Sigmoid colon (tissue), 7 donors: ENCODE results near the gene PTPRE. TPM values are rescaled to one million over a fixed set of nuclear protein-coding genes. Genes with fewer than 3 reads are reported as not detected.
"Not testable (repeated sequence)": the region's sequence is repeated elsewhere in the genome, so short reads cannot be mapped to it uniquely, and the experiment has no call there.

Experiments
- DNase-seq: peaks from one replicate; pipeline ENCODE4 v3.0.0-alpha.2; 2019
- H3K27ac ChIP-seq, 4 donors: fragments of 200-600 bp; sonication (generic); one replicate each; pipeline ENCODE4 v1.5.1; 2016 to 2019; ENCODE audit warnings: mild to moderate bottlenecking in 1 of 4
- H3K27me3 ChIP-seq, 3 donors: fragments of 200-600 bp; sonication (generic); one replicate each; pipeline ENCODE4 v1.5.1; 2019; ENCODE audit warnings: mild to moderate bottlenecking in 1 of 3
- H3K36me3 ChIP-seq, 4 donors: fragments of 200-600 bp; sonication (generic); one replicate each; pipeline ENCODE4 v1.5.1; 2016 to 2019
- H3K4me1 ChIP-seq, 4 donors: fragments of 200-600 bp; sonication (generic); one replicate each; pipeline ENCODE4 v1.5.1; 2017 to 2019
- H3K4me3 ChIP-seq, 4 donors: fragments of 200-600 bp; sonication (generic); one replicate each; pipeline ENCODE4 v1.5.1; 2017 to 2019; ENCODE audit warnings: mild to moderate bottlenecking in 2 of 4, moderate library complexity in 1 of 4
- H3K9me3 ChIP-seq, 4 donors: fragments of 200-600 bp in 3 of 4; sonication (generic) in 3 of 4; one replicate each; pipeline versions ENCODE4 v1.5.1 to v1.6.1; 2013 to 2019
- EP300 ChIP-seq, 4 donors: sonication (generic); formaldehyde crosslinking; IDR thresholded peaks; one replicate each; pipeline ENCODE4 v1.6.1; 2017; ENCODE audit warnings: antibody characterized with exemption in 4 of 4
- POLR2A ChIP-seq, 2 donors: fragments of 450-650 bp; IDR thresholded peaks; one replicate each; pipeline ENCODE4 v1.6.1; 2016; ENCODE audit warnings: antibody characterized with exemption in 2 of 2, mild to moderate bottlenecking in 2 of 2, moderate library complexity in 2 of 2
- POLR2AphosphoS5 ChIP-seq, 4 donors: sonication (generic); formaldehyde crosslinking; IDR thresholded peaks; one replicate each; pipeline ENCODE4 v1.6.1; 2017; ENCODE audit warnings: antibody characterized with exemption in 4 of 4
- WGBS, 2 donors: extraction: QIAGEN DNeasy Blood & Tissue Kit; methylation state at CpG; one replicate each; pipeline ENCODE4 v1.1.7; 2013; 5-methylcytosine and 5-hydroxymethylcytosine counted together
- intact Hi-C: fragments of 100-400 bp; cut with DNase I; formaldehyde crosslinking; loops from one replicate; pipeline ENCODE4 v1.15.1; 2023
- polyA plus RNA-seq, 3 donors: library from polyadenylated mRNA; stranded (reverse); fragments of 200-250 nt; gene quantifications; one replicate each; pipeline ENCODE4 v1.2.3, GENCODE V29; 2013
- total RNA-seq, 4 donors: library from RNA; depleted of rRNA; stranded (reverse); fragments of >200 nt; gene quantifications; one replicate each; pipeline ENCODE4 v1.1.0, GENCODE V29; 2016
- TF ChIP-seq, protein P1 (sequence below), 4 experiments: fragments of 450-650 bp in 3 of 4; fragments of 200-600 bp in 1 of 4; IDR thresholded peaks; one replicate each; pipeline ENCODE4 v1.5.1; 2016 to 2019; ENCODE audit warnings: antibody characterized with exemption in 4 of 4, mild to moderate bottlenecking in 3 of 4, moderate library complexity in 2 of 4
- donor health status: healthy with polysubstance abuse.
- donor health status: Bipolar disorder and iron deficiency.
- donor health status: healthy.

Gene PTPRE
- total and polyA plus RNA-seq, 7 donors: 4.2 to 17.9 (median 11.9) TPM

DNA sequence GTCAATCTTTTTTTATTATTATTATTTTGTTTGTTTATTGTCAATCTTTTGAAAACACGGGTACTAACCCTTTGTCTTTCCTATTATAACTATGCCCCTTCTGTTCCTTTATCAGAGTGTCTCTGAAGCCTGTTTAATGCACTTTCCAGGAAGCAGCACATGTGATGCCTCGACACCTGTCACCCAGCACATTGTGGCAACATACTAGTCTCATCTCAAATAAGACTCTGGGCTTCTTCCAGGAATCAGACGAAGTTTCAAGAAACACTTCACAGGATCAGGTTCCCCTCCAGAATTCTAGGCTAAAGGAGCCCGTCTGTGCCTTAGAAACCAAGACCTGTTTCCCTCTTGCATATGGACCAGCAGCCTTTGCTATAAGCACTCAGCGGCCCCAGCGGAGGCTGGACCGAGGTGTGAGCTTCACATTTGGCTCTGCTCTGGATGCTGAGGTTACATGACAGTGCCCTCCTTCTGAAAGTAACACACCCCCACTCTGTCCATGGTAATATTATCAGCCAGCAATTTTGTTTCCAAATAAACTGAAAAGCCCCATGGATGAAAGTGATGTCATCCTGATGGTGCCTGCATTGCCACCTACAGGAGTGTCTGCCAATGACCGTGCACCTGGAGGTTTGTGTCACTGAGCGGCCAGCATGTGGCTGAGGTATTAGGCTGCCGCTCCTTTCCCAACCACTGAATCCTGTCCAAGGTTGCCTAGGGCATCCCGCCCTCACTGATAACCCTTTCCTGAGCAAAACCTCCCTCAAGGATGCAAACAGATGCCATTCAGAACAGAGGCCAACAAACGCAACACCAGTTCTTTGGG lies 181.2 kb downstream of the PTPRE start:
- intact Hi-C loops: no loop called here
- DNase-seq: no peak

DNA sequence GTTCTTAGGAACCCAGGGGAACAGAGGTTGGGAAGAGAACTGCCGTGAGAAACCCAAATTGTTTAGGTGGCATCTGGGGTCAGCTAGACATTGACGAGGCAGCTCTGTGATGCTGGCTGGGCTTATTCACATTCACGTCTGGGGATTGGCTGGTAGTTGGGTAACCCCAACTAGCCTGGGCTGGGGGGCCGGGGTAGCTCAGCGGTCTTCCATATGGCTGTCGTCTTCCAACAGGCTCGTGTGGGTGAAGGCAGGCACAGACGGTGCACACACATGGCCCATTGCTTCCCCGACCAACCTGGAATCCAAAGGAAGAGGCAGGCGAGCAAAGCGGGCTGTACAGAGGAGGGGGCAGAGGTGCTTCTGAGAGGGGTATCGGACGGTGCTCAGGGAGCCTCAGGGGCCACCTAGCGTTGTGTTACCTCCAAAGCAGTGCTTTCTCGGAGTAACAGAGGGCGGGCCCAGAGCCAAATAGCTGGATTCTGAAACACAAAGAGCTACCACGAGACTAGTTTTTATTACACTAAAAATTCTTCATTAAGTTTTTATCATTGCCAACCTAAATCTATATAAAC lies 184.8 kb downstream of the PTPRE start:
- no peak for TF ChIP-seq POLR2A (IDR thresholded peaks at IDR 0.05)
- TF ChIP-seq EP300 (IDR thresholded peaks at IDR 0.05): no peak
- TF ChIP-seq, protein P1, sequence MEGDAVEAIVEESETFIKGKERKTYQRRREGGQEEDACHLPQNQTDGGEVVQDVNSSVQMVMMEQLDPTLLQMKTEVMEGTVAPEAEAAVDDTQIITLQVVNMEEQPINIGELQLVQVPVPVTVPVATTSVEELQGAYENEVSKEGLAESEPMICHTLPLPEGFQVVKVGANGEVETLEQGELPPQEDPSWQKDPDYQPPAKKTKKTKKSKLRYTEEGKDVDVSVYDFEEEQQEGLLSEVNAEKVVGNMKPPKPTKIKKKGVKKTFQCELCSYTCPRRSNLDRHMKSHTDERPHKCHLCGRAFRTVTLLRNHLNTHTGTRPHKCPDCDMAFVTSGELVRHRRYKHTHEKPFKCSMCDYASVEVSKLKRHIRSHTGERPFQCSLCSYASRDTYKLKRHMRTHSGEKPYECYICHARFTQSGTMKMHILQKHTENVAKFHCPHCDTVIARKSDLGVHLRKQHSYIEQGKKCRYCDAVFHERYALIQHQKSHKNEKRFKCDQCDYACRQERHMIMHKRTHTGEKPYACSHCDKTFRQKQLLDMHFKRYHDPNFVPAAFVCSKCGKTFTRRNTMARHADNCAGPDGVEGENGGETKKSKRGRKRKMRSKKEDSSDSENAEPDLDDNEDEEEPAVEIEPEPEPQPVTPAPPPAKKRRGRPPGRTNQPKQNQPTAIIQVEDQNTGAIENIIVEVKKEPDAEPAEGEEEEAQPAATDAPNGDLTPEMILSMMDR (IDR thresholded peaks at IDR 0.05): no peak
- TF ChIP-seq POLR2AphosphoS5 (IDR thresholded peaks at IDR 0.05): no peak
- H3K9me3 ChIP-seq: no peaks in the 10 kb centered on the region
- no peaks in the 10 kb centered on the region for H3K4me1 ChIP-seq
- WGBS, 2 donors: 83 to 86% methylated on average over 17 of the region's 17 CpGs
- H3K27me3 ChIP-seq: no peaks in the 10 kb centered on the region
- no peak for DNase-seq
- no peak overlapping the region for H3K27ac ChIP-seq
- no peak overlapping the region for H3K4me3 ChIP-seq
- H3K36me3 ChIP-seq: no peaks in the 10 kb centered on the region
- intact Hi-C loops: no loop called here

More for the DNA sequence above, 181.2 kb downstream of the PTPRE start:
- TF ChIP-seq EP300 (IDR thresholded peaks at IDR 0.05) (no peak), POLR2AphosphoS5 (IDR thresholded peaks at IDR 0.05) (no peak), POLR2A (IDR thresholded peaks at IDR 0.05) (no peak)
- TF ChIP-seq, protein P1 (IDR thresholded peaks at IDR 0.05): no peak
- no peaks in the 10 kb centered on the region for H3K27me3 ChIP-seq
- H3K4me3 ChIP-seq: no peak overlapping the region
- H3K27ac ChIP-seq: no peak overlapping the region
- WGBS, 2 donors: 44 to 59% methylated on average over 12 of the region's 12 CpGs
- H3K36me3 ChIP-seq: no peaks in the 10 kb centered on the region
- H3K9me3 ChIP-seq: no peaks in the 10 kb centered on the region
- H3K4me1 ChIP-seq: no peaks in the 10 kb centered on the region

DNA sequence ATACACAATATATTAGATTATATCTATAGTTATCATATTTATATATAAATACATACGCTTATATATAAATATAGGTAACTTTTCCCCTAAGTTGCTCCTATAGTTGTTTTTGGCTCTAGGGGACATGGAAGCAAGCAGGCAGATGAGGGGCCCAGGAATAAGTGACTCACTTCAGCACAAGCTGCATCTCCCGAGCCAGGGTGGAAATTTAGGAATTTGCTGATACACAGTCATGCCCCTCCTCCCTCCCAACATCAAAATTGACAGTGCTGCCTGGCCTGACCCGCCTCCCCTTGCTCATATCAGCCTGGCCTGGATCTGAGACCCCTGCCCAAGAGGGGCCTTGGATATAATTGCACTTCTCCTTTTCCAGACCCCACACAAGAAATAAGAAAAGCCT lies 185.6 kb downstream of the PTPRE start:
- Histone ChIP-seq H3K4me1 (no peaks in the 10 kb centered on the region), H3K27ac (no peak overlapping the region), H3K36me3 (no peaks in the 10 kb centered on the region), H3K27me3 (no peaks in the 10 kb centered on the region), H3K9me3 (no peaks in the 10 kb centered on the region), H3K4me3 (no peak overlapping the region)
- DNase-seq: no peak
- intact Hi-C loops: no loop called here
- WGBS, 2 donors: 87 to 88% methylated on average over 3 of the region's 3 CpGs
- TF ChIP-seq POLR2A (IDR thresholded peaks at IDR 0.05) (no peak), POLR2AphosphoS5 (IDR thresholded peaks at IDR 0.05) (no peak), EP300 (IDR thresholded peaks at IDR 0.05) (no peak)
- TF ChIP-seq, protein P1 (IDR thresholded peaks at IDR 0.05): no peak

DNA sequence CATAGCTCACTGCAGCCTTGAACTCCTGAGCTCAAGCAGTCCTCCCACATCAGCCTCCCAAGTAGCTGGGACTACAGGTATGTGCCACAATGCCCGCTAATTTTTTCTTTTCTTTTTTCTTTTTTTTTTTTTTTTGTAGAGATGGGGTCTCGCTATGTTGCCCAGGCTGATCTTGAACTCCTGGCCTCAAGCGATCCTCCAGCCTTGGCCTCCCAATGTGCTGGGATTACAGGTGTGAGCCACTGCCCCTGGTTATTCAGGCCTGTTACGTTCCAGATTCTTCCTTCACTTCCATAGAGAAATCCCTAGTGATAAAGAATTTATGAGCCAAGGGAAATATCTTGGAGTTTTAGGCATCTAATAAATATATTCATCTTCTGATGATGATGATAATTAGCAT lies 187.7 kb downstream of the PTPRE start:
- 89 to 98% methylated on average over 4 of the region's 4 CpGs for WGBS, 2 donors

DNA sequence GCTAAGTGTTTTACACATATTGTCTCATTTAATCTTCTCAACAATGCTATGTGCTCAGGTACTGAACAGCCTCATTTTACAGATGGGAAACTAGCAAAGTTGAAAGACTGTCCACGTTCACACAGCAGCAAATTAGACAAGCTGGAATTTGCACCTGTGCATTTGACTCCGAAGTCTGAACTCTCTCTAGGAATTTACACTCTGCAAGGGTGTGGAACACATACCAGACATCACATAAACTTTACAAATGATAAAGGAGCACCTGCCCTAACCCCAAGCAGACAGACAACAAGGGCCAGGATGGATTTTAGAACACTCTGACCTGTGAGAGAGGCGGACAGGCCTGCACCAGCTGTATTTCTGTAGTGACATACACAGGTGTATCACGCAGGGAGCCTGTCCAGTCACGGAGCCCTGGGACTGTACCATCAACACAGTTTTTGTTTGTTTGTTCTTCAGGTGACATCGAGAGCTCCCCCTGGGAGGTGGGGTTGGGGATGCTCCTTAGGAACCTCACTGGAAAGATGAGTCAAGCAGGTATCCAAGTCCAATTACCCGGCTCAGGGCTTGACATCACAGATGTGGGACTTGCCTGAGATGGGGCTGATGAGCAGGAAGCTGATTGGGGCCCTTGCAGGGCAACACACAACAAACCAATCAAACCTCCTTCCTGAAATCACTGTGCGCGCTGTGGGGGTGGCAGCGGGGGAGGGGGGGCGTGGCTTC lies 188.3 kb downstream of the PTPRE start:
- Histone ChIP-seq H3K27me3 (no peaks in the 10 kb centered on the region), H3K36me3 (no peaks in the 10 kb centered on the region), H3K4me3 (no peak overlapping the region), H3K27ac (no peak overlapping the region), H3K4me1 (no peaks in the 10 kb centered on the region), H3K9me3 (no peaks in the 10 kb centered on the region)
- WGBS, 2 donors: 23 to 58% methylated on average over 11 of the region's 11 CpGs
- TF ChIP-seq EP300 (IDR thresholded peaks at IDR 0.05) (no peak), POLR2AphosphoS5 (IDR thresholded peaks at IDR 0.05) (no peak), POLR2A (IDR thresholded peaks at IDR 0.05) (no peak)
- TF ChIP-seq, protein P1 (IDR thresholded peaks at IDR 0.05): no peak
- intact Hi-C loops: no loop called here
- DNase-seq: no peak

More for the DNA sequence above, 187.7 kb downstream of the PTPRE start:
- intact Hi-C loops, DNase-seq, H3K27me3 ChIP-seq, H3K9me3 ChIP-seq, H3K36me3 ChIP-seq, H3K4me3 ChIP-seq, H3K27ac ChIP-seq, H3K4me1 ChIP-seq: not testable (repeated sequence)
